Tibial nerve (tissue), 4 donors: ENCODE results near the gene DNAH10.

Source experiments
- CTCF ChIP-seq, 5 experiments: fragments of 200-600 bp in 3 of 5; fragments of 450-650 bp in 2 of 5; sonication (generic) in 3 of 5; IDR thresholded peaks; one replicate each; pipeline ENCODE4 v1.5.1; 2016 to 2019; ENCODE audit warnings: antibody characterized with exemption in 5 of 5, mild to moderate bottlenecking in 3 of 5, moderate library complexity in 2 of 5
- EP300 ChIP-seq, 2 donors: sonication (generic); formaldehyde crosslinking; IDR thresholded peaks; one replicate each; pipeline ENCODE4 v1.6.1; 2017; ENCODE audit warnings: antibody characterized with exemption in 2 of 2, mild to moderate bottlenecking in 1 of 2
- POLR2A ChIP-seq, 2 donors: fragments of 450-650 bp; IDR thresholded peaks; one replicate each; pipeline ENCODE4 v1.6.1; 2017; ENCODE audit warnings: antibody characterized with exemption in 2 of 2, mild to moderate bottlenecking in 2 of 2, moderate library complexity in 2 of 2

- TF ChIP-seq CTCF (IDR thresholded peaks at IDR 0.05): no peak
- TF ChIP-seq POLR2A (IDR thresholded peaks at IDR 0.05): no peak
- peak in 1 of 2 donors; percentile 45 for TF ChIP-seq EP300 (IDR thresholded peaks at IDR 0.05)
Measured at GRCh38 chr12:123757561-123757960, 4.5 kb upstream of the DNAH10 start.
